BE2C (cell line): ENCODE data around the gene ALX3.
A peak's percentile ranks its signal among the peaks of the same experiment; 100 is the strongest.

Experiments
- DNase-seq: peaks from one replicate; pipeline ENCODE4 v3.0.0-alpha.2; 2020
- H3K27me3 ChIP-seq: fragments of 250-450 bp; sonication (Bioruptor Pico); 2 replicates; pipeline ENCODE4 v1.5.1; 2020; ENCODE audit warnings: mild to moderate bottlenecking
- H3K36me3 ChIP-seq: fragments of 250-450 bp; sonication (Bioruptor Pico); 2 replicates; pipeline ENCODE4 v1.5.1; 2020; ENCODE audit warnings: mild to moderate bottlenecking
- H3K4me1 ChIP-seq: fragments of 250-450 bp; sonication (Bioruptor Pico); 2 replicates; pipeline ENCODE4 v1.5.1; 2020
- H3K4me3 ChIP-seq: 2 replicates; pipeline ENCODE4 v1.5.1; 2011; ENCODE audit warnings: low read depth, low read length
- H3K9me3 ChIP-seq: fragments of 250-450 bp; sonication (Bioruptor Pico); 2 replicates; pipeline ENCODE4 v1.5.1; 2020
- TF ChIP-seq, protein P1 (sequence below): IDR thresholded peaks from 2 replicates; pipeline ENCODE4 v1.5.1; 2012; ENCODE audit warnings: mild to moderate bottlenecking, low read depth, low read length

ALX3 gene

GRCh38 chr1:110048240-110048639 is 22.2 kb downstream of the ALX3 start:
- H3K9me3 ChIP-seq, result no peaks in the 10 kb centered on the region
- TF ChIP-seq, protein P1, sequence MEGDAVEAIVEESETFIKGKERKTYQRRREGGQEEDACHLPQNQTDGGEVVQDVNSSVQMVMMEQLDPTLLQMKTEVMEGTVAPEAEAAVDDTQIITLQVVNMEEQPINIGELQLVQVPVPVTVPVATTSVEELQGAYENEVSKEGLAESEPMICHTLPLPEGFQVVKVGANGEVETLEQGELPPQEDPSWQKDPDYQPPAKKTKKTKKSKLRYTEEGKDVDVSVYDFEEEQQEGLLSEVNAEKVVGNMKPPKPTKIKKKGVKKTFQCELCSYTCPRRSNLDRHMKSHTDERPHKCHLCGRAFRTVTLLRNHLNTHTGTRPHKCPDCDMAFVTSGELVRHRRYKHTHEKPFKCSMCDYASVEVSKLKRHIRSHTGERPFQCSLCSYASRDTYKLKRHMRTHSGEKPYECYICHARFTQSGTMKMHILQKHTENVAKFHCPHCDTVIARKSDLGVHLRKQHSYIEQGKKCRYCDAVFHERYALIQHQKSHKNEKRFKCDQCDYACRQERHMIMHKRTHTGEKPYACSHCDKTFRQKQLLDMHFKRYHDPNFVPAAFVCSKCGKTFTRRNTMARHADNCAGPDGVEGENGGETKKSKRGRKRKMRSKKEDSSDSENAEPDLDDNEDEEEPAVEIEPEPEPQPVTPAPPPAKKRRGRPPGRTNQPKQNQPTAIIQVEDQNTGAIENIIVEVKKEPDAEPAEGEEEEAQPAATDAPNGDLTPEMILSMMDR, result no peak
- DNase-seq, result no peak
- H3K4me3 ChIP-seq, result no peak overlapping the region
- H3K27me3 ChIP-seq, result no peaks in the 10 kb centered on the region
- H3K4me1 ChIP-seq, result peaks cover 16% of the 10 kb centered on the region
- H3K36me3 ChIP-seq, result peaks cover 80% of the 10 kb centered on the region

DNA sequence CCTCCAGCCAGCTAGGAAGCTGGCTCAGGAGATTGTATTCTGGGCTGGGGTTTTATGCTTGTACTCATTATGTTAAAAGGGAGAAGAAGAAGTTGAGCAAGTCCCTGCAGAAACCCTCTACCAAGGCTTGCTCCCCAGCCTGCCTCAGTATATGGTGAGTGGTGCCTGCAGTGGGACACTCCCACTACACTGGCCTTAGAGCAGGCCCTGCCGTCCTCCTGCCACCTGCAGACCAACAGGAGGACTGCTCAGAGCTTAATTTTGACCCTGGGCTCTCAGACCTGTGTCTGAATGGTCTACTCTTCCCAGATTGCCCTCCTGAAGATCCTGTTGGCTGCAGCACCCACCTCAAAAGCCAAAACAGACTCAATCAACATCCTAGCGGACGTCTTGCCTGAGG is 23.0 kb downstream of the ALX3 start:
- Histone ChIP-seq H3K4me1 (peaks cover 16% of the 10 kb centered on the region), H3K36me3 (peaks cover 80% of the 10 kb centered on the region), H3K9me3 (no peaks in the 10 kb centered on the region), H3K27me3 (no peaks in the 10 kb centered on the region), H3K4me3 (no peak overlapping the region)
- TF ChIP-seq, protein P1, result peak; percentile 30
- DNase-seq, result no peak

DNA sequence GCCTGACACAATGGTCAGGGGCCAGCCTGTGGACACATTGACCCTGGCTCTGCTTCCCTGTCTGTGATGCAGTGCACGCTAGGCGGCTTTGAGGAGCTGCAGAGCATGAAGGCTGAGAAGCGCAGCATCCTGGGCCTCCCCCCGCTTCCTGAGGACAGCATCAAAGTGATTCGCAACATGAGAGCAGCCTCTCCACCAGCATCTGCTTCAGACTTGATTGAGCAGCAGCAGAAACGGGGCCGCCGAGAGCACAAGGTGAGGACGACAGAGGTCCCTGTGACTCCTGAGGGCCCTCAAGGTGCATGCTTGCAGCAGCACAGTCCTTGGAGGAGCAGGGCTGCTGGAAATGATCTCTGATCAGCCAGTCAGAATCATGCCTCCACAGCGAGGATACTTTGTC is 27.5 kb downstream of the ALX3 start:
- Histone ChIP-seq H3K4me3 (no peak overlapping the region), H3K36me3 (peaks cover 91% of the 10 kb centered on the region), H3K4me1 (no peaks in the 10 kb centered on the region), H3K27me3 (no peaks in the 10 kb centered on the region), H3K9me3 (no peaks in the 10 kb centered on the region)
- DNase-seq, result no peak
- TF ChIP-seq, protein P1, result no peak

DNA sequence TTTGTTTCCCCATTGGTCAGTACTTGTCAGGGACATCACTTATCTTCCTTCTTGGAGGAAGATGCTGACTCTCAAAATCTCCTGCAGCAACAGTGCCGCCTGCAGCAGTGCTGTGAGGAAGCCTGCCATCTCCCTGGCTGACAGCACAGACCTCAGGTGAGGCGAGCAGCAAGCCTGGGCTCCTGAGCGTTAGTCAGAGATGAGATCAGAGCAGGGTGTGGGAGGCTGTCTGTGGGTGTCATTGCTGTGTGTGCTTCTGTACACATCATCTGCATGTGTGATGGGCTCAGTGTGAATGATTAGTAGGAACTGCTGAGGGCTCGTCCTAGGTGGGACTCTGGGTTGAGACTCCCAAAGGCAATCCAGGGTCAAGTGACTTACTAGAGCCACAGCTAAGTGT is 29.9 kb downstream of the ALX3 start:
- DNase-seq, result no peak
- H3K27me3 ChIP-seq, result no peaks in the 10 kb centered on the region
- no peaks in the 10 kb centered on the region for H3K9me3 ChIP-seq
- H3K36me3 ChIP-seq, result peaks cover 75% of the 10 kb centered on the region
- H3K4me3 ChIP-seq, result no peak overlapping the region
- H3K4me1 ChIP-seq, result peaks cover 1% of the 10 kb centered on the region; the same call in 1 of the 2 replicates
- TF ChIP-seq, protein P1, result no peak

GRCh38 chr1:110039641-110040040 is 30.8 kb downstream of the ALX3 start:
- Histone ChIP-seq H3K36me3 (peaks cover 68% of the 10 kb centered on the region), H3K4me1 (peaks cover 2% of the 10 kb centered on the region; the same call in 1 of the 2 replicates), H3K9me3 (no peaks in the 10 kb centered on the region), H3K4me3 (no peak overlapping the region), H3K27me3 (no peaks in the 10 kb centered on the region)
- TF ChIP-seq, protein P1, result no peak
- DNase-seq, result no peak

DNA sequence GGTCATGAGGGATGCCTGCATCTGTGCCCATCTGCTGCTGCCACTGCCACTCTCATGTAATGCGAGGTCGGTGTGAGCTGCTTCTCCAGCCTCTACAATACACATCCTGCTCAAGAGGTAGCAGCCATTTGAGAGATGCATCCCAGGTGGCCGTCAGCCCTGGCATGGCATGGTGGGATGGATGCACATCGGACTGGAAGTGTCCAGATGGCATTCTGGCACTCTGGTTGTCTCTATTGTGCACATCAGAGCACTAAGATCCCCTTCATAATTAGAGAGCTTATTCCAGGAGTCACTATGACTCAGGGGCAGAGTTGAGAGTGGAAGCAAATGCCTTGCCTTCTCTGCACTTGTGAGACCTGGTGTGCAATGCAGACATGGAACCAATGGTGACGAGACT is 32.2 kb downstream of the ALX3 start:
- H3K4me3 ChIP-seq, result no peak overlapping the region
- peaks cover 56% of the 10 kb centered on the region for H3K36me3 ChIP-seq
- no peaks in the 10 kb centered on the region for H3K27me3 ChIP-seq
- TF ChIP-seq, protein P1, result no peak
- peaks cover 7% of the 10 kb centered on the region for H3K4me1 ChIP-seq
- no peak for DNase-seq
- no peaks in the 10 kb centered on the region for H3K9me3 ChIP-seq
